RPMI8226 (cell line): Measurements from ENCODE around the gene GPR157.
"Not testable (repeated sequence)": the region's sequence is repeated elsewhere in the genome, so short reads cannot be mapped to it uniquely, and the experiment has no call there.

ENCODE experiments used
- DNase-seq: peaks from one replicate; pipeline ENCODE4 v3.0.0-alpha.2; 2015

Gene GPR157

GRCh38 chr1:9115351-9116205 is 13.3 kb downstream of the GPR157 start:
- no peak for DNase-seq

DNA sequence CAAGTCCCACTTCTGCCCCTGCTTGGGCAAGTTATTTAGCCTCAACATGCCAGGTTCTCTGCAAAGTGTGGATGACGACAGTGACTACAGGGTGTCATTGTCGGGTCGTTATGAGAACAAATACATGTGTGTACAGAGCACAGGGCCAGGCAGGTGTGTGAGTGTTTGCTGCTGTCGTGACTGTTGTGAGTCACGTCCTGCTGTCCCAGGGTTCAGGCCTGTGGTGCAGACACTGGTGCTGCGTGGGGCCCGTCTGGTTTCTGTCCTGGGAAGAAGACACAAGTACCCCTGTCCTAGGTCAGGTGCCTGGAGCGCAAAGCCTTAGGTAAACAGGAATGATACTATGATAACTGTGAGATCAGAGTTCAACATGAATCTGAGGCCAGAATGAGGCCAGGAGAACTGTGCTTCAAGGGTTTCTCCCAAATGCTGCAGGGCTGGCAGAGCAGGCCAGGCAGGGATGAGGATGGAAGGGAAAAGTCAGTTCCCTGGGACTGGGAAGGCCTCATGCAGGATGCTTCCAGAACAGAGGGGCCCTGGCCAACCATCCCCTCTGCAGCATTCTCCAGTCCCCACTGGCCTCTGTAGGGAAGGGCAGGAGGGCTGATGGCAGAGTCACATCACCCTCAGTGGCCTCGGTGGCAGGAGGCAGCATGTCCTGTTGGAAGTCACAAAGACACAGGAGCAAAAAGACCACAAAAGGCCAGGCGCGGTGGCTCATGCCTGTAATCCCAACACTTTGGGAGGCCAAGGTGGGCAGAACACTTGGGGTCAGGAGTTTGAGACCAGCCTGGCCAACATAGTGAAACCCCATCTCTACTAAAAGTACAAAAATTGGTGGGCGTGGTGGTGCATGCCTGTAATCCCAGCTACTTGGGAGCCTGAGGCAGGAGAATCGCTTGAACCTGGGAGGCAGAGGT is 15.7 kb downstream of the GPR157 start:
- DNase-seq: no peak

DNA sequence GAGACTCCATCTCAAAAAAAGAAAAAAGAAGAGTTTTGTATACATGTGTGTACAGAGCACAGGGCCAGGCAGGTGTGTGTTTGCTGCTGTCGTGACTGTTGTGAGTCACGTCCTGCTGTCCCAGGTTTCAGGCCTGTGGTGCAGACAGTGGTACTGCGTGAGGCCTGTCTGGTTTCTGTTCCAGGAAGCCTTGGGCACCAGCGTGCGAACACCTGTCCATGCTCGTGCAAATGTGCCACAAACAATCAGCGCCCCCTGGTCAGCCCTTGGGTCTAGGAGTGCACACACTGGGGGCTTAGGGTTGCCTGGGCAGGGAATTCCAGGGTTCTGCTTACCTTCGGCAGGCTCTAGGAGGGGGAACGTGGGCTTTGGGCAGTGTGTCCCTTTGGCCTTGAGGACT is 16.9 kb downstream of the GPR157 start:
- no peak for DNase-seq

GRCh38 chr1:9111357-9111691 is 17.6 kb downstream of the GPR157 start:
- no peak for DNase-seq

GRCh38 chr1:9110669-9111356 is 18.1 kb downstream of the GPR157 start:
- peak; percentile 84 for DNase-seq

DNA sequence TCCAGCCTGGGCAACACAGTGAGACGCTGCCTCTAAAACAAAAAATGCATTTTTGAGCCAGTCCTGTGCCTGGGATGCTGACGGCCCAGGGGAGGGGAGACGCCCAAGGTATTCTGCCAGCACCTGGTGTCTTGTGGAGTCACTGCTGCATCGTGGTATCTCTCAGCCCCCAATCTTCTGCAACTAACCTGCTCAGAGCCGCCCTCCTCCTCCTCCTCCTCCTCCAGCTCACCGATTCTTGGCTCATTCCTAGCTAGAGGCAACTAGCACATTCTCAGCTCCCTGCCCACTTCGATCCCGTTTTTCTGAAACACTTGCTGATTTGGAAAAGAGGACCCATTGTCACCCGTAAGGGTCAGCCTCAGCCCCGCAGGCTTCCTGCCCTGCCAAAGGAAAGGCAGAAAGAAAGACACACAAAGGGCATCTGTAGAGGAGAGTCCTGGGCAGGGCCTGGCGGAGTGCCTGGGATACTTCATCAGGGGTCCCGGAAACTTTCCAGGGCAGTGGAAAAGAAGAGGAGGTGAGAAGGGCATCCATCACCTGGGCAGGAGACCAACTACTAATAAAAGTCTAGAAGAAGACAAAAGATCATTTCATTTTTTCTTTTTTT is 20.7 kb downstream of the GPR157 start:
- DNase-seq: no peak

DNA sequence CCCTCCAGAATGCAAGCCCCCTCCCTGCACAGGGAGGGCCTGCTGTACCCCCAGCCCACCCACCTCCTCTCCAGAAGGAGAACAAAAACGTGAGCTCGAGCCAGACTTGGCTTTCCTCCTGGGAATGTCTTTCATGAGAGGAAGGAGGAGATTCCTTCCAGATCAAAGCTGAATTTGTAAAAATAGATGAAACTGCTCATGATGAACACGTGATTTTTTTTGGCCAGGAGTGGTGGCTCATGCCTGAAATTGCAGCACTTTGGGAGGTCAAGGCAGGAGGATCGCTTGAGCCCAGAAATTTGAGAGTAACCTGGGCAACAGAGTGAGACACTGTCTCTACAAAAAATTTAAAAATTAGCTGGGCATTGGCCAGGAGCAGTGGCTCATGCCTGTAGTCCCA is 21.8 kb downstream of the GPR157 start:
- DNase-seq: no peak

DNA sequence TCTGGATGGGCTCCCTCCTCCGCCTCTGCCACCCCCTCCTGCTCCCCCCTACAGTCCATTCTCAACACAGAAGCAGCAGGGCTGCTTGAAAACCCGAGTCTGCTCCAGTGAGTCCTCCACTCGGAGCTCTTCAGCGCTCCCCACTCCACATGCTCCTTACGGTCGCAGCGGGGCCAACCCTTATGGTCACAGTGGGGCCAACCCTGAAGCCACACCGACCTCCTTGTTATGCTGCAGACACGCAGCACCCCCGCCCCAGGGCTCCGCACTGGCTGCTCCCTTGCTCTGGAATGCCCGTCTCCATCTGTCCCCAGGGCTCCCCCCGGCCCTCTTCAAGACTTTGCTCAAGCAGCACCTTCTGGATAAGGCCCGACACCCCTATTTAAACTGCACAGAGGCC is 22.6 kb downstream of the GPR157 start:
- DNase-seq: no peak

GRCh38 chr1:9105336-9105867 is 23.5 kb downstream of the GPR157 start:
- DNase-seq: no peak

- DNase-seq: peak; percentile 80
Observed at GRCh38 chr1:9101510-9102146, 27.3 kb downstream of the GPR157 start.

GRCh38 chr1:9100471-9101043 is 28.3 kb downstream of the GPR157 start:
- no peak for DNase-seq

DNA sequence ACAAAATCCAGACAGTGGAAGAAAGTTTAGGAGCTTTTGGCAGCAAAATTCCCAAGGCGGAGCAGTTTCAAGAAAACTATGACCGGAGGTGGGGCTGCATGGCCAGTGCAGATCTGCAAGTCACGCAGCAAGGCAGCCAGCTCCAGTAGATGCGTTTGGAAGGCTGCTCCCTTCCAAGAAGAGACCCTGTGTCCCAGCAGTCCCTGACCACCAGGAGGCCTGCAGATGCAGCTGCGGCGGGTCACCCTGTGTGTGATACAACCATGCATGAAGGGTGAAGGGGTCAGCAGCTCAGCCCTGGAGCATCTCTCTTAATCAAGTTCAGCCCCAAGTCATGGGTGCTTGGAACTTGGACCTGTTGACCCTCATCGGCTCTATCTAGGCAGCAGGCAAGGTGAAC is 29.3 kb downstream of the GPR157 start:
- no peak for DNase-seq

DNA sequence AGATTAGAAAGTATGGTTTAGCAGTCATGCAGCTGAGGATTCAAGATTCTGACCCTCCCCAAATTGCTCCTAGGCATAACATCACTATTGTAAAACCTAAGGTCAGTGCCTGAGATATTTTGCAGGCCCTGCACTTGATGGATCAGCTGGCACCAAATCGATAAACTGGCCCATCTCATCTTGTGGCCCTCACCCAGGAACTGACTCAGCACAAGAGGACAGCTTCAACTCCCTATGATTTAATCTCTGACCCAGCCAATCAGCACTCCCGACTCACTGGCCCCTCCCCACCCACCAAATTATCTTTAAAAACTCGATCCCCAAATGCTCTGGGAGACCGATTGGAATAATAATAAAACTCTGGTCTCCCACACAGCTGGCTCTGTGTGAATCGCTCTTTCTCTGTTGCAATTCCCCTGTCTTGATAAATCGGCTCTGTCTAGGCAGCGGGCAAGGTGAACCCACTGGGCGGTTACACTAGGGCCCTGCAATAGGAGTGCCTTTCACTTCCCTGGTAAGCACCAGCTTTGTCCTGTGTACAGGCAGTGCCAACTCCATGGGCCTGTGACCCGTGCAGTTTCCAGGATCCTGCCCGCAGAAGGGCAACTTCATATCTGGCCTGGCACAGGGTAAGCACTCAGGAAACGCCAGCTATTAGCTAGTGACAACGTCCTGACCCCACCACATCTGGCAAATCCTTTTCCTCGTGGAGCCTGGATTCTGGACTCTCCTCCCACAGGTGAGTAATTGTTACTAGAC is 30.8 kb downstream of the GPR157 start:
- DNase-seq: no peak

- no peak for DNase-seq
Observed at GRCh38 chr1:9095818-9096217, 33.1 kb downstream of the GPR157 start.

GRCh38 chr1:9093996-9094595 is 34.8 kb downstream of the GPR157 start:
- DNase-seq: not testable (repeated sequence)

- no peak for DNase-seq
Observed at GRCh38 chr1:9093581-9093980, 35.3 kb downstream of the GPR157 start.

DNA sequence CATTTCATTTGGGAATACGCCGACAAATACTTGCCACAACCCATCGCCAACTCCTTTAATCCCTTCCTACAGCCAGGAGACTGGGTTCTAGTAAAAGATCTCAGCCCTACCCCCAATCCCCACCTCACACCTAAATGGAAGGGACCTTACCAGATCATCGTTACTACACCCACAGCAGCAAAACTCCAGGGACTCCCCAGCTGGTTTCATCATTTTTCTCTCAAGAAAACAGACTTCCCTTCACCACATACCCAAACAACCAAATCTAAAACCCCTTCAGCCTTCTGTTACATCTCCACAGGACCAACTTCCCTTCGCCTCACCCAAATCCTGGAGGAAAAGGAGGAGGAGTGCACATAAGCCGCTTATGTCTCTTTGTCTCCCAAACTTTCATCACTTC is 35.8 kb downstream of the GPR157 start:
- no peak for DNase-seq

GRCh38 chr1:9088807-9089206 is 40.1 kb downstream of the GPR157 start:
- no peak for DNase-seq

DNA sequence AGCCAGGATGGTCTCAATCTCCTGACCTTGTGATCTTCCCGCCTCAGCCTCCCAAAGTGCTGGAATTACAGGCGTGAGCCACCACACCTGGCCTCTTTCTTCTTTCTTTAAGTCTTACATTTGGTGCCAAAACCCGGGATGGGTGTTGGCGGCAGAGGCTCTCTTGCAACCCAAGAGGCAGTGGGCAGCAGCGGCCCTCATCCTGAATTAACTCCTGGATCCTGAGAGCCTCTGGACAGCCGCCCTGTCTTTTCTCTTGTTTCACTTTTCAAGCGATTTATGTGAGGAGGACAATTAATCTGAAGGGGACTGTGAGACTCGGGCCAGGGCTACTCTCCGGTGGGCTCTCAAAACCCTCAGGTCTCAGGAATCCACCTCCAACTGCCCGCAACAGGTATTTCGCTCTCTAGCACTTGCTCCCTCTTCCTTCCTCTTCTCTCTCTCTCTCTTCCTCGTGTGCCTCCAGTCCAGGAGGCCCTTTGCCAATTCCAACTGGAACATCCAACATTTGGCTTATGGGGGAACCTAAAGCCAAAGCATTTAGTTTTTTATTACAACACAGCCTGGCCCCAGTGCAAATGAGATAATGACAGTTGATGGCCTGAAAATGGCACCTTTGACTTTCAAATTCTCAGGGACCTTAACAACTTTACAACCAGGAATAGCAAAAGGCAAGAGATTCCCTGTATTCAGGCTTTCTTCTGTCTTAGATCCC is 41.3 kb downstream of the GPR157 start:
- DNase-seq: no peak

GRCh38 chr1:9086796-9087195 is 42.1 kb downstream of the GPR157 start:
- no peak for DNase-seq
